WTC11 (cell line): ENCODE results near the gene PPP2R2C.

Experiments used
- ATF2 ChIP-seq: sonication (generic); formaldehyde crosslinking; IDR thresholded peaks from 2 replicates; pipeline ENCODE4 v1.8.1; 2022; ENCODE audit warnings: low read depth, missing genetic modification reagents, borderline replicate concordance
- ATF6 ChIP-seq: sonication (generic); formaldehyde crosslinking; IDR thresholded peaks from 2 replicates; pipeline ENCODE4 v1.8.1; 2023; ENCODE audit warnings: mild to moderate bottlenecking, missing genetic modification reagents
- CTCF ChIP-seq: fragments of 200-600 bp; IDR thresholded peaks from 2 replicates; pipeline ENCODE4 v1.8.0; 2022; ENCODE audit warnings: antibody characterized with exemption
- ELF4 ChIP-seq: sonication (generic); formaldehyde crosslinking; IDR thresholded peaks from 2 replicates; pipeline ENCODE4 v1.8.1; 2022; ENCODE audit warnings: low read depth, mild to moderate bottlenecking, moderate library complexity, missing genetic modification reagents
- JUN ChIP-seq: sonication (generic); formaldehyde crosslinking; IDR thresholded peaks from 2 replicates; pipeline ENCODE4 v1.8.0; 2023; ENCODE audit warnings: mild to moderate bottlenecking, missing genetic modification reagents
- KAT7 ChIP-seq: sonication (generic); formaldehyde crosslinking; IDR thresholded peaks from 2 replicates; pipeline ENCODE4 v1.8.1; 2023; ENCODE audit warnings: missing genetic modification reagents, mild to moderate bottlenecking, borderline replicate concordance
- MXD4 ChIP-seq: fragments of 250-450 bp; sonication (Bioruptor Pico); IDR thresholded peaks from 2 replicates; pipeline ENCODE4 v1.8.0; 2021; ENCODE audit warnings: mild to moderate bottlenecking, moderate library complexity, borderline replicate concordance
- NR3C1 ChIP-seq: sonication (generic); formaldehyde crosslinking; conservative IDR thresholded peaks from 2 replicates; pipeline ENCODE4 v1.8.1; 2023; ENCODE audit warnings: low read depth, mild to moderate bottlenecking, missing genetic modification reagents
- PRDM15 ChIP-seq: sonication (generic); formaldehyde crosslinking; IDR thresholded peaks from 2 replicates; pipeline ENCODE4 v1.8.0; 2022; ENCODE audit warnings: missing genetic modification reagents
- SP1 ChIP-seq: sonication (generic); formaldehyde crosslinking; conservative IDR thresholded peaks from 2 replicates; pipeline ENCODE4 v1.8.1; 2022; ENCODE audit warnings: missing genetic modification reagents
- STAT6 ChIP-seq: sonication (generic); formaldehyde crosslinking; conservative IDR thresholded peaks from 2 replicates; pipeline ENCODE4 v1.8.1; 2023; ENCODE audit warnings: mild to moderate bottlenecking, low read depth, missing genetic modification reagents, moderate library complexity

GRCh38 chr4:6468376-6468775 lies 4.0 kb downstream of the PPP2R2C start:
- TF ChIP-seq STAT6 (CRISPR knock-in tag) = no peak
- no peak for TF ChIP-seq KAT7 (CRISPR knock-in tag)
- TF ChIP-seq CTCF = no peak
- TF ChIP-seq NR3C1 (CRISPR knock-in tag) = no peak
- TF ChIP-seq ATF2 = no peak
- TF ChIP-seq SP1 (CRISPR knock-in tag) = no peak
- no peak for TF ChIP-seq MXD4
- no peak for TF ChIP-seq PRDM15 (CRISPR knock-in tag)
- no peak for TF ChIP-seq JUN (CRISPR knock-in tag)
- no peak for TF ChIP-seq ELF4 (CRISPR knock-in tag)
- TF ChIP-seq ATF6 (CRISPR knock-in tag) = no peak
